HEK293T (cell line): ENCODE data around the gene CPB2.

ENCODE experiments used
- CTCF ChIA-PET: fragments of 350-600 bp; formaldehyde crosslinking; extraction: SDS; loops from one replicate; lab custom pipeline; 2021; ENCODE audit warnings: antibody characterized with exemption, inconsistent platforms; lab: Yijun Ruan, JAX
- POLR2A ChIA-PET: fragments of 350-600 bp; formaldehyde crosslinking; extraction: SDS; loops from one replicate; lab custom pipeline; 2020; ENCODE audit warnings: antibody characterized with exemption, inconsistent platforms; lab: Yijun Ruan, JAX
- DNase-seq: peaks from one replicate; pipeline ENCODE4 v3.0.0; 2012; ENCODE audit warnings: mixed read lengths; ENCODE audit errors: extremely low spot score
- ARNT ChIP-seq: fragments of 450-650 bp; IDR thresholded peaks from 2 replicates; pipeline ENCODE4 v1.6.1; 2017; ENCODE audit warnings: mild to moderate bottlenecking
- BHLHE40 ChIP-seq: fragments of 450-650 bp; IDR thresholded peaks from 2 replicates; pipeline ENCODE4 v1.6.1; 2016; ENCODE audit warnings: mild to moderate bottlenecking, moderate library complexity, borderline replicate concordance
- CTBP1 ChIP-seq: fragments of 450-650 bp; IDR thresholded peaks from 2 replicates; pipeline ENCODE4 v1.6.1; 2016; ENCODE audit warnings: borderline replicate concordance
- ELF4 ChIP-seq: fragments of 450-650 bp; IDR thresholded peaks from 2 replicates; pipeline ENCODE4 v1.6.1; 2017; ENCODE audit warnings: antibody characterized with exemption
- FOXA1 ChIP-seq: fragments of 450-650 bp; IDR thresholded peaks from 2 replicates; pipeline ENCODE4 v1.6.1; 2016; ENCODE audit warnings: mild to moderate bottlenecking
- FOXK2 ChIP-seq: fragments of 450-650 bp; IDR thresholded peaks from 2 replicates; pipeline ENCODE4 v1.6.1; 2016; ENCODE audit warnings: mild to moderate bottlenecking
- FOXM1 ChIP-seq: fragments of 450-650 bp; IDR thresholded peaks from 2 replicates; pipeline ENCODE4 v1.6.1; 2017; ENCODE audit warnings: mild to moderate bottlenecking, borderline replicate concordance
- HDGF ChIP-seq: fragments of 450-650 bp; IDR thresholded peaks from 2 replicates; pipeline ENCODE4 v1.6.1; 2017; ENCODE audit warnings: antibody characterized with exemption, borderline replicate concordance
- L3MBTL2 ChIP-seq: fragments of 450-650 bp; conservative IDR thresholded peaks from 2 replicates; pipeline ENCODE4 v1.6.1; 2016; ENCODE audit warnings: mild to moderate bottlenecking
- LEF1 ChIP-seq: fragments of 450-650 bp; IDR thresholded peaks from 2 replicates; pipeline ENCODE4 v1.6.1; 2017; ENCODE audit warnings: mild to moderate bottlenecking, borderline replicate concordance
- NFRKB ChIP-seq: fragments of 450-650 bp; IDR thresholded peaks from 2 replicates; pipeline ENCODE4 v1.6.1; 2016; ENCODE audit warnings: mild to moderate bottlenecking, moderate library complexity
- PKNOX1 ChIP-seq: fragments of 450-650 bp; IDR thresholded peaks from 2 replicates; pipeline ENCODE4 v1.6.1; 2016
- SP1 ChIP-seq: fragments of 450-650 bp; IDR thresholded peaks from 2 replicates; pipeline ENCODE4 v1.6.1; 2017
- SUZ12 ChIP-seq: fragments of 450-650 bp; IDR thresholded peaks from 2 replicates; pipeline ENCODE4 v1.6.1; 2016; ENCODE audit warnings: mild to moderate bottlenecking
- TARDBP ChIP-seq: fragments of 450-650 bp; IDR thresholded peaks from 2 replicates; pipeline ENCODE4 v1.6.1; 2016
- ZNF384 ChIP-seq: fragments of 450-650 bp; IDR thresholded peaks from 2 replicates; pipeline ENCODE4 v1.6.1; 2016

The CPB2 gene

GRCh38 chr13:46129124-46129523, 24.3 kb upstream of the CPB2 start:
- ChIA-PET CTCF (interaction anchor here (0.6 to 0.9 kb wide), 2 partner anchors 14 to 322 kb away, joined by 3 to 5 read pairs; no protein-coding TSS in a partner anchor), POLR2A (no interaction called here)
- DNase-seq: no peak
- TF ChIP-seq ARNT (no peak), TARDBP (no peak), L3MBTL2 (no peak), CTBP1 (no peak), ELF4 (no peak), ZNF384 (no peak), FOXM1 (no peak), SUZ12 (no peak), LEF1 (no peak), PKNOX1 (no peak), FOXA1 (no peak), HDGF (no peak), FOXK2 (no peak), NFRKB (no peak), BHLHE40 (no peak), SP1 (no peak)

GRCh38 chr13:46127358-46128023, 22.7 kb upstream of the CPB2 start:
- TF ChIP-seq FOXK2 (no peak), FOXM1 (no peak), CTBP1 (no peak), ZNF384 (no peak), SUZ12 (no peak)
- no peak for DNase-seq
- ChIA-PET POLR2A (no interaction called here), CTCF (interaction anchor here (0.7 to 1.3 kb wide), 2 partner anchors 320 to 1919 kb away, joined by 4 to 5 read pairs; no protein-coding TSS in a partner anchor)

- peak; percentile 77 for DNase-seq
- ChIA-PET CTCF (interaction anchor here (0.7 to 1.3 kb wide), 4 partner anchors 9 to 1919 kb away, joined by 3 to 5 read pairs (median 4); no protein-coding TSS in a partner anchor), POLR2A (interaction anchor here (0.7 to 1.2 kb wide), 2 partner anchors 8 to 75 kb away, joined by 3 read pairs; partner anchors contain the start of gene ZC3H13)
- TF ChIP-seq HDGF: no peak
- no peak for TF ChIP-seq FOXM1
- no peak for TF ChIP-seq ELF4
- TF ChIP-seq ZNF384: no peak
- TF ChIP-seq L3MBTL2: no peak
- TF ChIP-seq BHLHE40: no peak
- no peak for TF ChIP-seq ARNT
- TF ChIP-seq SUZ12: no peak
- TF ChIP-seq NFRKB: no peak
- no peak for TF ChIP-seq LEF1
- TF ChIP-seq CTBP1: no peak
- TF ChIP-seq FOXK2: no peak
Observed at GRCh38 chr13:46126552-46127357, 21.9 kb upstream of the CPB2 start.

- ChIA-PET POLR2A (interaction anchor here (0.7 to 1.2 kb wide), 2 partner anchors 7 to 74 kb away, joined by 3 read pairs; partner anchors contain the start of gene ZC3H13), CTCF (interaction anchor here (1.0 to 1.3 kb wide), 3 partner anchors 9 to 319 kb away, joined by 3 to 5 read pairs (median 4); no protein-coding TSS in a partner anchor)
- DNase-seq: no peak
- TF ChIP-seq LEF1 (no peak), FOXK2 (no peak), PKNOX1 (no peak), TARDBP (no peak), FOXA1 (no peak), SUZ12 (no peak), FOXM1 (no peak), ARNT (no peak), ELF4 (no peak), CTBP1 (no peak), BHLHE40 (no peak)
Observed at GRCh38 chr13:46126056-46126455, 21.2 kb upstream of the CPB2 start.

GRCh38 chr13:46124967-46125933, 20.4 kb upstream of the CPB2 start:
- CTCF ChIA-PET: interaction anchor here (1.3 kb wide), 1 partner anchor 10 kb away, joined by 4 read pairs; no protein-coding TSS in a partner anchor
- POLR2A ChIA-PET: no interaction called here
- no peak for DNase-seq
- no peak for TF ChIP-seq ARNT
- TF ChIP-seq FOXM1: no peak
- no peak for TF ChIP-seq ELF4
- no peak for TF ChIP-seq LEF1
- no peak for TF ChIP-seq SP1
- no peak for TF ChIP-seq PKNOX1
- no peak for TF ChIP-seq FOXA1
- no peak for TF ChIP-seq CTBP1
- TF ChIP-seq FOXK2: no peak
- no peak for TF ChIP-seq L3MBTL2
- TF ChIP-seq ZNF384: no peak
- no peak for TF ChIP-seq SUZ12
- no peak for TF ChIP-seq BHLHE40
- no peak for TF ChIP-seq TARDBP
